Measurements from ENCODE around the gene CLIC5.

The CLIC5 gene

GRCh38 chr6:46015119-46015968, at the start of gene CLIC5:
TSS of gene CLIC5 (minus strand) at chr6:46015860. CDS start at chr6:46015542, 318 bp downstream.
- no peak for DNase-seq (ENCODE audit: low read depth)

DNA sequence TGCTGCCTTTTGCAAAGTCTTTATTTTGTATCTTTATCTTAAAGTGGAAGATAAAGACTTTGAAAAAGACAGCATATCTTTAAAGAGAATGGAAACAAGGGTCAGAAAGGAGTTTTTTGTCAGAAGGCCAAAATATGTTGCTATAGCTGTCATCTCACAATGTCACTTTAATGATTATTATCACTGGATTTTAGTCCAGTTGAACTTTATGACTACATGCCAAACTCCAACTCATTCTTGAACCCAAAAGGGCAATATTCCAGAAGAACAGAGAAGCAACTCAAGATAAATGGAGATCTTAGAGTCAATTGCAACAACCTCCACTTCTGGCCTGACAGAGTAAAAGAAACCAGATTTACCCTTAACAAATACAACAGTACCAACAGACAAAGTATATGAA, 47.3 kb upstream of the CLIC5 start:
- no peak for DNase-seq (ENCODE audit: low read depth)

GRCh38 chr6:46062312-46062711, 46.7 kb upstream of the CLIC5 start:
- no peak for DNase-seq (ENCODE audit: low read depth)

DNA sequence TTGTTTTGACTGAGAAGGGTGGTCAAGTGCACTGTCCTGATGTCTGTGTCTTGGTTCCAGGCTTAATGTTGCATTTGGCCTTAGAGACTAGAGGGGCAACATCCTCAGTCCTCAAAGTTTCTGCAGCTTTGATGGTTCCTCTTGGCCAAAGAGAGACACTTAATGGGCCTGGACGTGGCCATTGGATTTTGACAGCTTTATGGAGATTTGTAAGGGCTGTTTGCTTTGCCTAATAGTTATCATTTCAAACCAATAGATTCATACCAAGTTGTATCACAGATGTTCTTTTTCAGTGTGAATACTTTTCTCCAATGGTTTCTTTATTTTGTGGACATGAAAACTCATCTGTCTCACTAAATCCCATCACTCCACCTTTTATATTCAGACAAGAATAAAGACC, 45.8 kb upstream of the CLIC5 start:
- DNase-seq (ENCODE audit: low read depth) = no peak

DNA sequence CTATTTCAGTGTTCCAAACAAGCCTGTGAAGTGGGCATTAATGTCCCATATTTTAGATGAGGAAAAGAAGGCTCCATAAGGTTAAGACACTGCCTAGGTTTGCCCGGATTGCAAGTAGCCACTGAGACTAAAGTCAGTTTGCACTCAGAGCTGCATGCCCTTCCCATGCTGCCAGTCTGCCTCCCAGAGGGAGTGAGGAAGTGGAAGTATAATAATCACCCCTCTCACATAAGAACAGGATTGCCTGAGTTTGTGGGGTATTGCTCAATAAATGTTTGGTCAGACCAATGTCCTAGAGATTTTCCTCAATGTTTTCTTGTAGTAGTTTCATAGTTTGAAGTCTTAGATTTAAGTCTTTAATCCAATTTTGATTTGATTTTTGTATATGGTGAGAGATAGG, 43.9 kb upstream of the CLIC5 start:
- no peak for DNase-seq (ENCODE audit: low read depth)

DNA sequence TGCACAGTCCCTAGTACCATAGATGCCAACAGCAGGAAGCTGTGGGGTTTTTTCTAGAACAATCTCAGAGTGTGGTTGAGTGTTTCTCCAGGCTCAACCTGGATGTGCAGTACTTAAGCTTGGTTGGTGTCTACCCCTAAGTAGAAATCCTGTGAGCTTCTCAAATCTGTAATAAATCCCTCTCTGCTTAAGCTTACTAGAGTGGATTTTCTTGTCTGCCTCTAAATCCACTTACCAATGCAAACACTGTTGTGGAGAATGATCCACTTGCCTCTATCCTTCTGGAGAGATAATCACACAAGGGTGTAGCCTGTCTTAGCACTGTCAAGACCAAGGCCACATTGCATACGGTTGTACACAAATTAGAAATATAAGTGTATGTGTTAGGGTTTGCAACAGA, 43.3 kb upstream of the CLIC5 start:
- no peak for DNase-seq (ENCODE audit: low read depth)

DNA sequence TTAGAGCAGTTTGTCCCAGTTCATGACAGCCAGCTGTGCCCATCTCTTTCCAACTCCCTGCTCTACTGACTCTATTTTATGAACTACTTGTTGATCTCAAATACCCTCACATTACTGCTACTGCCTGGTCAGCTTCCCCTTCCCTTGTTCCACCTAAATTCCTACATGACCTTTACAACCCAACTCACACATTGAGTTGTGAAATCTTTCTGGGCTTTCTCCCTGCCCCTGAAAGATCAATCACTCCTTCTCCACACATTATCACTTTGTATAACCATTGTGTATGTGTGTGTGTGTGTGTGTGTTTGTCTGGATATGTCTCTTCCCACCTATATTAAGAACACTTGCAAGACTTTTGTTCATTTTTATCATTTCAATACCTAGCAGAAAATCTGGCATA, 42.1 kb upstream of the CLIC5 start:
- no peak for DNase-seq (ENCODE audit: low read depth)

DNA sequence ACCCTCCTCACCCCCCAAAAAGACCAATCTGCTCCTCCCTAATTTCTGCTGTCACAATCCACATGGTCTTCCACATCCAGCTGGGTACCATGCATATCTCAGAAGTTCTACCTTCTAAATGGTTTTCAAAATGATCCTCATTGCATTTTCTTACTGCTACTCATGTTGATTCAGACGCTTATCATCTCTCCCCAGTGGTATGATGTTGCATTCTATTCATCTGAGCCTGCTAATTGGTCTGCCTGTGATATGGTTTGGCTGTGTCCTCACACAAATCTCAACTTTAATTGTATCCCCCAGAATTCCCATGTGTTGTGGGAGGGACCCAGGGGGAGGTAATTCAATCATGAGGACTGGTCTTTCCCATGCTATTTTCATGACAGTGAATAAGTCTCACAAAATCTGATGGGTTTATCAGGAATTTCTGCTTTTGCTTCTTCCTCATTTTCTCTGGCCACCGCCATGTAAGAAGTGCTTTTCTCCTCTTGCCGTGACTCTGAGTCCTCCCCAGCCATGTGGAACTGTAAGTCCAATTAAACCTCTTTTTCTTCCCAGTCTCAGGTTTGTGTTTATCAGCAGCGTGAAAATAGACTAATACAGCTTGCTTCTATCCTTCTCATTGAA, 41.4 kb upstream of the CLIC5 start:
- no peak for DNase-seq (ENCODE audit: low read depth)

GRCh38 chr6:46054516-46054915, 38.9 kb upstream of the CLIC5 start:
- no peak for DNase-seq (ENCODE audit: low read depth)

GRCh38 chr6:46053039-46053933, 37.6 kb upstream of the CLIC5 start:
- DNase-seq (ENCODE audit: low read depth) = no peak

- DNase-seq (ENCODE audit: low read depth) = no peak
Measured at GRCh38 chr6:46052479-46052878, 36.8 kb upstream of the CLIC5 start.

DNA sequence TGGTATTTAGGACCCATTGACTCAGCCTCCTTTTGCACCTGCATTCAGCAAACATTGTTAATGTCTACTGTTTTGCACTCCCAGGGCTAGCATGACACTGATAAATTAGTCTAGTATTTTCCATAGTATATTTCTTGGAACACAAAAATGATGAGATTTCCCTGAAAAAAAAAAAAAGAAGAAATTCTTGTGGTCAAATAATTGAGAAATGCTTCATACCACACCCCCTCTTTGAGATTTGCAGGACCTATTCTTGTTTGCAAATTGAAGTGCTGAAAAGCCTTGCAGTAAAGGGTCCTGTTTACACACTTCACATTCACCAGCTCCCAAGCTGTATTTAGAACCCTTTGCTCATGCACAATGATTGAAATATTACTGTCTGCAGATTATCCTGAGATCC, 36.3 kb upstream of the CLIC5 start:
- no peak for DNase-seq (ENCODE audit: low read depth)

- no peak for DNase-seq (ENCODE audit: low read depth)
Measured at GRCh38 chr6:46050845-46051405, 35.3 kb upstream of the CLIC5 start.

DNA sequence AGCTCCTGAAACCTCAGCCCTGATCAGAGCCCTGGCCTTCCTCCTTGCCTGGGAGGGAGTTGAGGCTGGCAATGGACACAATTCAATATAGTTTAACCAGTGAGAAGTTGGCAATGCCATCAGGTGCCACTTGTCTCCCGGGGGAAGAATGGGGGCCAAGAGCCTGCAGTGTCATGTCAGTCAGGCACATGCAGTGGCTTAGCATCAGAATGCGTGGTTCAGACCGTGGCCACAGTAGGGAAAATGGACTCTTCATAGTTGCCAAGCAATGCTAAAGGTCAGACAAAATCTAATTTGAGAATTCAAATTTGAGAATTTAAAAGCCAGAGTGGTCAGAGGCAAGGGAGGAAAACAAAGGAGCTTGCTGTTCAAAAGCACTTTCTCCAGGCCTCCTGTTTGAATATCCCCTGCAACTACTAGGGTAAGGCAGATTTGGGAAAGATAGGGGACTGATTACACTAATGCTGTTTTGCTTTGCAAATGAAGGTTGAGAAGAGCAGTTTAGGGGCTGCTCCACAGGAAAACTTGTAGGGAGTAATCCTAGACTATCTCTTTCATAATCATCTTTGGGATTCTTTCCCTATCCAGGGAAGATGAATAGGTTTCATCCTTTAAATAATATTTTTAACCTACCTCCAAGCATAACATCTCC, 33.1 kb upstream of the CLIC5 start:
- DNase-seq (ENCODE audit: low read depth) = no peak

DNA sequence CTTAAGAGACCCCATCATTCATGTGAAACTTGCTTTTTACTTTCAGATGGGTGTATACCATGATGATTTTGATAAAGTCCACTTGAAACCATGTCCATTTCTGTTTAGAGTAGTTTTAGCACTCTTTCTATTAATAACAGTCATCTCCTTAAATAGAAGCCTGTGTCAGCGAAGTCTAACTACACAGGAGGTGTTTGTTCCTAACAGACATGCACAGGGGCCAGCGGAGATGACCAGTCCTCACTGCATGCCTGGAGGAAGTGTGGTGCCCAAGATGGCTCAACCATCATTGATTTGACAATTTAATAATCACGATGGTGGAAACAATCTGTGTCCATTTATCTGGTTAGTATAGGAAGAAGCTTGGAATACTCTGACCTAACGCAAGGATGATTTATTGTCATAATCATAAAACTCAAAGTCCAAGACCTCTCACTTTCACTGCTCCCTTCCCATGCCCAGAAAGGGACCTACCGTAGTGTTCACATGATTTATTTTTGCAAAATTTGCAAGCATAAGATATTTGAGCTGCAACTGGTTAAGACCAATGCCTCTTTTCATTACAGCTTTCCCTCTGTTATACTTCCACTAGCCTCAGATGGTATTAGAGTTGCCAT, 31.0 kb upstream of the CLIC5 start:
- DNase-seq (ENCODE audit: low read depth) = no peak

DNA sequence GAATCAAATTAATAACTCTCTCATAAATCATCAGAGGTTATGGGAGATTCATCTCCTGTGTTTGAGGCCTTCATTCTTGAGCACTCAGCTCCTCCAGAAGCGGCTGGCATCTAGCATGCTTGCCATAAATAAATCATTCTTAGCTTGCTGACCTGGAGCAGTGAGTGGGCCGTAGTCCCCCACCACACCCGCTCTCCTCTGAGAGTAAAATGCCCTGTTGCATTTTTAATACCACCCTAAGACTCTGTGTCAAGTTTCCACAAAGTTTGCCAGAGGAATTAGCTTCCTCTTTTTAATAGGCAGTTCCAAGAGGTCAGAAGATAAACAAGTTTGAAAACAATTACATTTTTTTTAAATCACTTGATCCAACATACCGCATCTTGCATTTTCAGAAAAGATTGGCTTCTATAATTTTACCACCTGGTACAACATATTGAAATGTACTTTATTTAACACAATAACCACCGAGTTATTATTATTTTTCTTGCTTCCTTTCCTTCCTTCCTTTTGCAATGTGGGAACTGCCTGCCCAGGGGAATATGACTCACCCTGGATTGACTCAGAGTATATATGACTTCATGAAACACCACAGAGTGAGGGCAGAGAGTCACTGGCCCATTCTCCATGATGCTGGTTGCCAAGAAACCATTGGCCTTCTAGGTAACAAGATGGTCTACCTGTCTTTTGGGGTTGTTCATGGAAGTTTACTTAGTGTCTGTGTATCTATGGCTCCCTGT, 29.4 kb upstream of the CLIC5 start:
- peak; percentile 73 for DNase-seq (ENCODE audit: low read depth)

DNA sequence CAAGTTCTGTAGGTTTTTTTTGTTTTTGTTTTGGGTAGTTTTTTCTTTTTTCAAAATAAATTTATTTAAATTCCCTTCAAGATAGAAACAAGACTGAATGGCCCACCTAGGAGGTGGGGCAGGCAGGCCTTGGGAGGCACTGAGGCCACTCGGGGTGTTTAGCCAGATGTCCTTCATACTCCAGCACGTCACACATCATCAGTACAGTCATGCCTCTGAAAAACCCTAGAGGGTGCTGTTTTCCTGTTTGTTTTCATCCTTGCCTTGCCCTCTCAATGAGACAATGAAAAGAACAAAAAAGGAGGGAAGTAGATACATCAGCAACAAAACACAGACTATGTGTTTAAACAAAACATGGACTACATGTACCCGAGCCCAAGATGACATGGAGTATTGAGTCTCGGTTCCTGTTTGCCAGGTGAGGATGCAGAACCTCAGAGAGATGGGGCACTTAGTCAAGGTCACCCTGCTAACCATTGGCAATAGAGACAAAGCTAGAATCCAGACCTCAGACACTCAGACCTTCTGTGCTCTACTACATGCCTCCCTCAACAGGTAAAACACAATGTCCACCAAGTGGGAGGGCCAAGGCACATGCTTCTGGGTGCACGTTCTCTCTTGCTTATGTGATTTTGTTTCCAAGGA, 26.8 kb upstream of the CLIC5 start:
- DNase-seq (ENCODE audit: low read depth) = peak; percentile 20

- no peak for DNase-seq (ENCODE audit: low read depth)
Measured at GRCh38 chr6:46040288-46040687, 24.6 kb upstream of the CLIC5 start.

GRCh38 chr6:46039646-46040045, 24.0 kb upstream of the CLIC5 start:
- DNase-seq (ENCODE audit: low read depth) = no peak

DNA sequence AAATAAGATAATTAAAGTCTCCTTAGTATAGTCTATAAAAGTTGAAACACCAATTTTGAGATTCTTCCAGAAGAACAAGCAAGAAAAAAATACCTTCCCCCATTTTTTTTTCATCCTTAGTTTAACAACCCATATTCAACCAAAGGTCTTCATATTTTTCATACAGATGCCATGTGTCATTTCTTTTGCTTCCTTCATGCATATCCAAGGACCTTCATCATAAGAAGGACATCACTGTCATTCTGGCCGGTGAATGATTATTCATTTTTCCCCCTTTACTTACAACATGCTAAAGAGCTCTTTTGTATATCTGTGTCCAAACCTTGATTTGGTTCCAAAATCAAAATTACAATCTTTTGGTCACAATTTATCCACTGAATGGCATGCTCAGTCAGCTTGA, 21.3 kb upstream of the CLIC5 start:
- DNase-seq (ENCODE audit: low read depth) = no peak
